Endothelial cell of umbilical vein (primary cell): Measurements from ENCODE around the gene HYAL2. TPM values are rescaled to one million over a fixed set of nuclear protein-coding genes. Genes with fewer than 3 reads are reported as not detected.

Experiments
- BruUV-seq: library from RNA; stranded (reverse); fragments of 400-500 nt; replicated peaks from 2 replicates; lab custom pipeline; 2021; lab: Mats Ljungman, UMichigan
- CTCF ChIA-PET: fragments of 300-600, 350-600 bp; sonication (Branson Sonifier 250); formaldehyde crosslinking; loops from one replicate; lab custom pipeline; 2021; ENCODE audit warnings: antibody characterized with exemption, inconsistent platforms; lab: Charles Lee
- POLR2A ChIA-PET: fragments of 300-600, 350-600 bp; sonication (Branson Sonifier 250); formaldehyde crosslinking; loops from one replicate; lab custom pipeline; 2021; ENCODE audit warnings: antibody characterized with exemption, inconsistent platforms; lab: Charles Lee
- DNase-seq: peaks from one replicate; pipeline ENCODE4 v3.0.0-alpha.2; 2011; ENCODE audit warnings: low read depth, low spot score
- FAIRE-seq: peaks from 2 replicates; lab custom pipeline; 2011; peaks lifted over from hg19 to GRCh38; lab: Jason Lieb, UNC
- H2AFZ ChIP-seq: 2 replicates; pipeline ENCODE4 v1.6.0; 2012; ENCODE audit warnings: low read depth, low read length, control low read depth, inconsistent platforms
- H3K27ac ChIP-seq: 2 replicates; pipeline ENCODE4 v1.5.1; 2011; ENCODE audit warnings: low read depth, mild to moderate bottlenecking, control low read depth, low read length, moderate library complexity; ENCODE audit not compliant: insufficient read depth
- H3K27me3 ChIP-seq, 2 experiments: 2 replicates each; pipeline versions ENCODE4 v1.6.0 to v1.6.1; 2011; ENCODE audit warnings: low read length in 2 of 2, mixed read lengths in 1 of 2; ENCODE audit not compliant: control insufficient read depth in 2 of 2, insufficient read depth in 2 of 2
- H3K36me3 ChIP-seq, 2 experiments: 2 replicates in 1 of 2; 3 replicates in 1 of 2; pipeline ENCODE4 v1.5.1; 2011; ENCODE audit warnings: low read length in 2 of 2, mild to moderate bottlenecking in 1 of 2, moderate library complexity in 1 of 2; ENCODE audit not compliant: control insufficient read depth in 2 of 2, insufficient read depth in 2 of 2; ENCODE audit errors: extremely low read depth in 1 of 2
- H3K4me1 ChIP-seq: 3 replicates; pipeline ENCODE4 v1.5.1; 2011; ENCODE audit warnings: mild to moderate bottlenecking, low read length; ENCODE audit not compliant: control insufficient read depth, insufficient read depth; ENCODE audit errors: extremely low read depth
- H3K4me2 ChIP-seq: 2 replicates; pipeline ENCODE4 v1.6.1; 2011; ENCODE audit warnings: low read length, control low read depth, mixed read lengths; ENCODE audit not compliant: insufficient read depth
- H3K4me3 ChIP-seq, 3 experiments: fragments of 200-600 bp in 1 of 3; sonication (generic), shearing (Covaris generic) in 1 of 3; replicated peaks in 1 of 3; 2 replicates each; pipeline ENCODE4 v1.5.1; 2011 to 2016; ENCODE audit warnings: control low read depth in 3 of 3, low read length in 3 of 3, mild to moderate bottlenecking in 2 of 3, inconsistent platforms in 1 of 3, low read depth in 1 of 3, moderate library complexity in 1 of 3; ENCODE audit not compliant: insufficient read depth in 1 of 3
- H3K79me2 ChIP-seq: 2 replicates; pipeline ENCODE4 v1.6.0; 2012; ENCODE audit warnings: low read length, inconsistent platforms; ENCODE audit not compliant: control insufficient read depth, insufficient read depth
- H3K9ac ChIP-seq: replicated peaks from 2 replicates; pipeline ENCODE3; 2011; ENCODE audit warnings: low read length, control low read depth; ENCODE audit not compliant: insufficient read depth; ENCODE audit errors: extremely low read depth
- H3K9me1 ChIP-seq: replicated peaks from 3 replicates; pipeline ENCODE4 v1.6.0; 2011; ENCODE audit warnings: mild to moderate bottlenecking, low read length; ENCODE audit not compliant: control insufficient read depth, insufficient read depth; ENCODE audit errors: extremely low read depth
- H3K9me3 ChIP-seq: replicated peaks from 2 replicates; pipeline ENCODE4 v1.5.1; 2012; ENCODE audit warnings: low read length, inconsistent platforms; ENCODE audit not compliant: control insufficient read depth, insufficient read depth
- H4K20me1 ChIP-seq: replicated peaks from 2 replicates; pipeline ENCODE3; 2011; ENCODE audit warnings: mild to moderate bottlenecking, low read length; ENCODE audit not compliant: control insufficient read depth, insufficient read depth; ENCODE audit errors: extremely low read depth
- EZH2 ChIP-seq: IDR thresholded peaks from 2 replicates; pipeline ENCODE4 v1.6.1; 2012; ENCODE audit warnings: borderline replicate concordance, low read depth, mild to moderate bottlenecking, moderate library complexity, low read length, inconsistent platforms; ENCODE audit not compliant: severe bottlenecking
- FOS ChIP-seq: IDR thresholded peaks from 2 replicates; pipeline ENCODE4 v1.6.1; 2011; ENCODE audit warnings: mild to moderate bottlenecking, low read length, moderate library complexity, borderline replicate concordance; ENCODE audit not compliant: insufficient read depth
- GATA2 ChIP-seq: IDR thresholded peaks from 2 replicates; pipeline ENCODE4 v1.7.0; 2011; ENCODE audit warnings: low read depth, mild to moderate bottlenecking, moderate library complexity, mixed read lengths, low read length; ENCODE audit not compliant: insufficient read length, insufficient read depth
- JUN ChIP-seq: IDR thresholded peaks from 2 replicates; pipeline ENCODE4 v1.6.1; 2011; ENCODE audit warnings: borderline replicate concordance, low read depth; ENCODE audit not compliant: insufficient read length, insufficient read depth
- MYC ChIP-seq: IDR thresholded peaks from one replicate; pipeline ENCODE4 v1.6.1; 2011; ENCODE audit warnings: mild to moderate bottlenecking, low read depth, low read length
- POLR2A ChIP-seq: IDR thresholded peaks from 2 replicates; pipeline ENCODE4 v1.6.1; 2012; ENCODE audit warnings: low read depth, mild to moderate bottlenecking, control low read depth, low read length
- POLR2AphosphoS5 ChIP-seq: IDR thresholded peaks from 2 replicates; pipeline ENCODE4 v1.6.1; 2012; ENCODE audit warnings: low read depth, mild to moderate bottlenecking, control low read depth, low read length, moderate library complexity; ENCODE audit not compliant: insufficient read depth
- dilution Hi-C: fragments of 300-500 bp; cut with MboI; formaldehyde crosslinking; loops from one replicate; pipeline ENCODE4 v1.15.0; 2019; ENCODE audit warnings: low sequenced_read_pairs; ENCODE audit not compliant: extremely low pct_ligation_motif_present
- intact Hi-C: fragments of 100-400 bp; cut with micrococcal nuclease; formaldehyde crosslinking; loops from one replicate; pipeline ENCODE4 v1.10.0; 2022
- polyA plus RNA-seq, 4 experiments: library from polyadenylated mRNA; depleted of rRNA in 3 of 4; stranded (reverse) in 3 of 4; unstranded in 1 of 4; fragments of >200 nt; gene quantifications; 2 replicates each; pipeline versions ENCODE4 v1.2.1 to v1.2.3, GENCODE V29; 2011 to 2012; ENCODE audit warnings: missing spikeins in 1 of 4
- total RNA-seq: library from RNA; stranded (reverse); gene quantifications from 2 replicates; pipeline ENCODE4 v1.2.3, GENCODE V29; 2021
- TF ChIP-seq, protein P1 (sequence below), 2 donors: IDR thresholded peaks; 1 replicate in 1 of 2; 2 replicates in 1 of 2; pipeline ENCODE4 v1.5.1; 2011; ENCODE audit warnings: low read length in 2 of 2, mild to moderate bottlenecking in 2 of 2, moderate library complexity in 2 of 2, control low read depth in 1 of 2, inconsistent platforms in 1 of 2, low read depth in 1 of 2; ENCODE audit not compliant: insufficient read depth in 1 of 2; ENCODE audit errors: extremely low read depth in 1 of 2
- TF ChIP-seq, protein P2 (sequence below): IDR thresholded peaks from 2 replicates; pipeline ENCODE4 v1.6.1; 2011; ENCODE audit not compliant: insufficient read depth, insufficient read length

The HYAL2 gene
- total and polyA plus RNA-seq, 2 donors (not counting 3 experiments of a cell fraction or from before 2014, with no cell fraction given): 266 to 970 TPM

DNA sequence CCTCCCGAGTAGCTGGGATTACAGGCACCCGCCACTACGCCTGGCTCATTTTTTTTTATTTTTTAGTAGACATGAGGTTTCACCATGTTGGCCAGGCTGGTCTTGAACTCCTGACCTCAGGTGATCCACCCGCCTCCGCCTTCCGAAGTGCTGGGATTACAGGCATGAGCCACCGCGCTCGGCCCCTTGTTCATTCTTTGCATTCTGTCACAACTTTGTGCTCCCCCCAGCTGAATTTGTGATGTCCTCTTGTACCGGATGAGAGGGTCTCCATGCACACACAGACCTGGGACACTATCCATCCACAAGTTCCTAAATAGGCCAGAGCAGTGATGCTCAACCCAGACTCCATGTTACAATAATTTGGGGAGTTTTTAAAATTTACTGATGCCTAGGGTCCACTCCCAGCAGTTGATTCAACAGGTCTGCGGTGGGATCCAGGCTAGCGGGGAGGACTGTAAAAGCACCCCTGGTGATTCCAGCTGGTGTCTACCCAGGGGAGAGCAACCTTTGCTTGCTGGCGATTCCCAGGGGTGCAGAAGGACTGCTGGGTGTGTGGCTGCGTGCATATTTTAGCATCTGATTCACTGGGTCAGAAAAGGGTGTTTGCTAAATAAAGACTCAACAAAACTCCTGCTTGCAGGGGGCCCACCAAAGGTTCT lies 17.1 kb upstream of the HYAL2 start:
- Histone ChIP-seq H3K4me3 (no peak overlapping the region), H3K79me2 (peaks cover 25% of the 10 kb centered on the region), H3K4me2 (peak overlapping the region; percentile 33), H3K9me1 (no peaks in the 10 kb centered on the region), H3K36me3 (no peaks in the 10 kb centered on the region), H3K9me3 (no peaks in the 10 kb centered on the region), H2AFZ (no peak overlapping the region), H4K20me1 (no peaks in the 10 kb centered on the region), H3K4me1 (peaks cover 27% of the 10 kb centered on the region), H3K27ac (no peak overlapping the region), H3K27me3 (no peaks in the 10 kb centered on the region), H3K9ac (no peak overlapping the region)
- FAIRE-seq (no peak), DNase-seq (no peak)
- dilution Hi-C loops (no loop called here), intact Hi-C loops (no loop called here)
- TF ChIP-seq POLR2A (no peak), MYC (no peak), GATA2 (no peak), POLR2AphosphoS5 (no peak), FOS (no peak), JUN (no peak), EZH2 (no peak)
- TF ChIP-seq, protein P1, sequence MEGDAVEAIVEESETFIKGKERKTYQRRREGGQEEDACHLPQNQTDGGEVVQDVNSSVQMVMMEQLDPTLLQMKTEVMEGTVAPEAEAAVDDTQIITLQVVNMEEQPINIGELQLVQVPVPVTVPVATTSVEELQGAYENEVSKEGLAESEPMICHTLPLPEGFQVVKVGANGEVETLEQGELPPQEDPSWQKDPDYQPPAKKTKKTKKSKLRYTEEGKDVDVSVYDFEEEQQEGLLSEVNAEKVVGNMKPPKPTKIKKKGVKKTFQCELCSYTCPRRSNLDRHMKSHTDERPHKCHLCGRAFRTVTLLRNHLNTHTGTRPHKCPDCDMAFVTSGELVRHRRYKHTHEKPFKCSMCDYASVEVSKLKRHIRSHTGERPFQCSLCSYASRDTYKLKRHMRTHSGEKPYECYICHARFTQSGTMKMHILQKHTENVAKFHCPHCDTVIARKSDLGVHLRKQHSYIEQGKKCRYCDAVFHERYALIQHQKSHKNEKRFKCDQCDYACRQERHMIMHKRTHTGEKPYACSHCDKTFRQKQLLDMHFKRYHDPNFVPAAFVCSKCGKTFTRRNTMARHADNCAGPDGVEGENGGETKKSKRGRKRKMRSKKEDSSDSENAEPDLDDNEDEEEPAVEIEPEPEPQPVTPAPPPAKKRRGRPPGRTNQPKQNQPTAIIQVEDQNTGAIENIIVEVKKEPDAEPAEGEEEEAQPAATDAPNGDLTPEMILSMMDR (IDR thresholded peaks at IDR 0.05; ENCODE audit: extremely low read depth in 1 of 2, insufficient read depth in 1 of 2, low read depth in 1 of 2, low read length in 2 of 2): no peak
- TF ChIP-seq, protein P2, sequence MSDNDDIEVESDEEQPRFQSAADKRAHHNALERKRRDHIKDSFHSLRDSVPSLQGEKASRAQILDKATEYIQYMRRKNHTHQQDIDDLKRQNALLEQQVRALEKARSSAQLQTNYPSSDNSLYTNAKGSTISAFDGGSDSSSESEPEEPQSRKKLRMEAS: no peak
- ChIA-PET POLR2A (no interaction called here), CTCF (interaction anchor here (2.4 kb wide), 1 partner anchor 16 kb away, joined by 6 read pairs; the partner anchor contains the start of gene HYAL2)
- no TSS peak for BruUV-seq
